HCT116 (cell line): ENCODE data around the gene MTURN.

Experiments used
- EZH2phosphoT487 ChIP-seq: fragments of 200-600 bp; IDR thresholded peaks from 2 replicates; pipeline ENCODE4 v1.6.1; 2018; ENCODE audit warnings: antibody characterized with exemption, borderline replicate concordance
- POLR2A ChIP-seq: IDR thresholded peaks from 2 replicates; pipeline ENCODE4 v1.7.0; 2011; ENCODE audit warnings: borderline replicate concordance; ENCODE audit not compliant: insufficient read depth, insufficient read length; ENCODE audit errors: extremely low read depth
- RAD21 ChIP-seq: IDR thresholded peaks from 2 replicates; pipeline ENCODE4 v1.6.1; 2012; ENCODE audit warnings: low read depth, mild to moderate bottlenecking
- SP1 ChIP-seq: IDR thresholded peaks from 2 replicates; pipeline ENCODE4 v1.6.1; 2012; ENCODE audit warnings: low read depth
- TCF7L2 ChIP-seq: IDR thresholded peaks from 2 replicates; pipeline ENCODE4 v1.7.0; 2011; ENCODE audit warnings: borderline replicate concordance, inconsistent platforms; ENCODE audit not compliant: insufficient read depth, insufficient read length; ENCODE audit errors: extremely low read depth
- TF ChIP-seq, protein P1 (sequence below), 3 experiments: fragments of 200-600 bp in 1 of 3; sonication (generic) in 1 of 3; IDR thresholded peaks in 2 of 3; conservative IDR thresholded peaks in 1 of 3; 2 replicates each; pipeline ENCODE4 v1.5.1; 2012 to 2017; ENCODE audit warnings: low read depth in 2 of 3, low read length in 2 of 3, antibody characterized with exemption in 1 of 3, borderline replicate concordance in 1 of 3, control low read depth in 1 of 3, mild to moderate bottlenecking in 1 of 3, mixed read lengths in 1 of 3, mixed run types in 1 of 3, moderate library complexity in 1 of 3; ENCODE audit not compliant: insufficient read depth in 1 of 3
- TF ChIP-seq, protein P2 (sequence below): IDR thresholded peaks from 2 replicates; pipeline ENCODE4 v1.6.1; 2012; ENCODE audit warnings: low read depth
- TF ChIP-seq, protein P3 (sequence below): IDR thresholded peaks from 2 replicates; pipeline ENCODE4 v1.6.1; 2011; ENCODE audit warnings: mild to moderate bottlenecking, low read length, moderate library complexity; ENCODE audit not compliant: insufficient replicate concordance; ENCODE audit errors: extremely low read depth

DNA sequence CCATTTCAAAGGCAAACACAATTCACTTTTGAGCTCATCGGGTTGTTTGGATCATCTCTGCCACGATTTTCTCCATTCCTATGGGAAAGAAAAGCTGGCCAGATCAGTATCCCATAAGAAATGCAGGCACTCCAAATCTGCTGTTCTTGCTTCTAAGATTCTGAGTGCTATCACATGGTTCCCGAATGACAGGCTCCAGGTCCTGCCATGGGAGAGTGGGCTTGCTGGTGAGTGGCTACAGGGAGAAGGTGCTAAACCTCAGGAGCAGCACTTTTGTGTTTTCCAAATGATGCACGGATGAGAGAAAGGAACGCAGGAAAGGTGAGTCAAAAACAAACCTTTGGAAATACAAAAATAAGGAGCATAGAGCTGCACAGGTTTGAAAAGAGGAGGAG, 32.1 kb downstream of the MTURN start:
- TF ChIP-seq RAD21 = no peak
- no peak for TF ChIP-seq TCF7L2
- TF ChIP-seq, protein P1, sequence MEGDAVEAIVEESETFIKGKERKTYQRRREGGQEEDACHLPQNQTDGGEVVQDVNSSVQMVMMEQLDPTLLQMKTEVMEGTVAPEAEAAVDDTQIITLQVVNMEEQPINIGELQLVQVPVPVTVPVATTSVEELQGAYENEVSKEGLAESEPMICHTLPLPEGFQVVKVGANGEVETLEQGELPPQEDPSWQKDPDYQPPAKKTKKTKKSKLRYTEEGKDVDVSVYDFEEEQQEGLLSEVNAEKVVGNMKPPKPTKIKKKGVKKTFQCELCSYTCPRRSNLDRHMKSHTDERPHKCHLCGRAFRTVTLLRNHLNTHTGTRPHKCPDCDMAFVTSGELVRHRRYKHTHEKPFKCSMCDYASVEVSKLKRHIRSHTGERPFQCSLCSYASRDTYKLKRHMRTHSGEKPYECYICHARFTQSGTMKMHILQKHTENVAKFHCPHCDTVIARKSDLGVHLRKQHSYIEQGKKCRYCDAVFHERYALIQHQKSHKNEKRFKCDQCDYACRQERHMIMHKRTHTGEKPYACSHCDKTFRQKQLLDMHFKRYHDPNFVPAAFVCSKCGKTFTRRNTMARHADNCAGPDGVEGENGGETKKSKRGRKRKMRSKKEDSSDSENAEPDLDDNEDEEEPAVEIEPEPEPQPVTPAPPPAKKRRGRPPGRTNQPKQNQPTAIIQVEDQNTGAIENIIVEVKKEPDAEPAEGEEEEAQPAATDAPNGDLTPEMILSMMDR (IDR thresholded peaks at IDR 0.05 in 2 of 3, conservative IDR thresholded peaks at IDR 0.05 in 1 of 3; ENCODE audit: borderline replicate concordance in 1 of 3, insufficient read depth in 1 of 3, low read depth in 2 of 3, low read length in 2 of 3) = no peak
- TF ChIP-seq EZH2phosphoT487 = no peak
- no peak for TF ChIP-seq POLR2A
- no peak for TF ChIP-seq SP1
- TF ChIP-seq, protein P2, sequence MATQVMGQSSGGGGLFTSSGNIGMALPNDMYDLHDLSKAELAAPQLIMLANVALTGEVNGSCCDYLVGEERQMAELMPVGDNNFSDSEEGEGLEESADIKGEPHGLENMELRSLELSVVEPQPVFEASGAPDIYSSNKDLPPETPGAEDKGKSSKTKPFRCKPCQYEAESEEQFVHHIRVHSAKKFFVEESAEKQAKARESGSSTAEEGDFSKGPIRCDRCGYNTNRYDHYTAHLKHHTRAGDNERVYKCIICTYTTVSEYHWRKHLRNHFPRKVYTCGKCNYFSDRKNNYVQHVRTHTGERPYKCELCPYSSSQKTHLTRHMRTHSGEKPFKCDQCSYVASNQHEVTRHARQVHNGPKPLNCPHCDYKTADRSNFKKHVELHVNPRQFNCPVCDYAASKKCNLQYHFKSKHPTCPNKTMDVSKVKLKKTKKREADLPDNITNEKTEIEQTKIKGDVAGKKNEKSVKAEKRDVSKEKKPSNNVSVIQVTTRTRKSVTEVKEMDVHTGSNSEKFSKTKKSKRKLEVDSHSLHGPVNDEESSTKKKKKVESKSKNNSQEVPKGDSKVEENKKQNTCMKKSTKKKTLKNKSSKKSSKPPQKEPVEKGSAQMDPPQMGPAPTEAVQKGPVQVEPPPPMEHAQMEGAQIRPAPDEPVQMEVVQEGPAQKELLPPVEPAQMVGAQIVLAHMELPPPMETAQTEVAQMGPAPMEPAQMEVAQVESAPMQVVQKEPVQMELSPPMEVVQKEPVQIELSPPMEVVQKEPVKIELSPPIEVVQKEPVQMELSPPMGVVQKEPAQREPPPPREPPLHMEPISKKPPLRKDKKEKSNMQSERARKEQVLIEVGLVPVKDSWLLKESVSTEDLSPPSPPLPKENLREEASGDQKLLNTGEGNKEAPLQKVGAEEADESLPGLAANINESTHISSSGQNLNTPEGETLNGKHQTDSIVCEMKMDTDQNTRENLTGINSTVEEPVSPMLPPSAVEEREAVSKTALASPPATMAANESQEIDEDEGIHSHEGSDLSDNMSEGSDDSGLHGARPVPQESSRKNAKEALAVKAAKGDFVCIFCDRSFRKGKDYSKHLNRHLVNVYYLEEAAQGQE = no peak
- TF ChIP-seq, protein P3, sequence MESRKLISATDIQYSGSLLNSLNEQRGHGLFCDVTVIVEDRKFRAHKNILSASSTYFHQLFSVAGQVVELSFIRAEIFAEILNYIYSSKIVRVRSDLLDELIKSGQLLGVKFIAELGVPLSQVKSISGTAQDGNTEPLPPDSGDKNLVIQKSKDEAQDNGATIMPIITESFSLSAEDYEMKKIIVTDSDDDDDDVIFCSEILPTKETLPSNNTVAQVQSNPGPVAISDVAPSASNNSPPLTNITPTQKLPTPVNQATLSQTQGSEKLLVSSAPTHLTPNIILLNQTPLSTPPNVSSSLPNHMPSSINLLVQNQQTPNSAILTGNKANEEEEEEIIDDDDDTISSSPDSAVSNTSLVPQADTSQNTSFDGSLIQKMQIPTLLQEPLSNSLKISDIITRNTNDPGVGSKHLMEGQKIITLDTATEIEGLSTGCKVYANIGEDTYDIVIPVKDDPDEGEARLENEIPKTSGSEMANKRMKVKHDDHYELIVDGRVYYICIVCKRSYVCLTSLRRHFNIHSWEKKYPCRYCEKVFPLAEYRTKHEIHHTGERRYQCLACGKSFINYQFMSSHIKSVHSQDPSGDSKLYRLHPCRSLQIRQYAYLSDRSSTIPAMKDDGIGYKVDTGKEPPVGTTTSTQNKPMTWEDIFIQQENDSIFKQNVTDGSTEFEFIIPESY = no peak
